CD14-positive monocyte (primary cell): ENCODE data around the gene RTN4RL1. TPM values are rescaled to one million over a fixed set of nuclear protein-coding genes. Genes with fewer than 3 reads are reported as not detected.

Experiments used
- DNase-seq, 3 donors: peaks; one replicate each; pipeline ENCODE4 v3.0.0-alpha.2; 2011 to 2022
- H2AFZ ChIP-seq: 2 replicates; pipeline ENCODE4 v1.6.0; 2012; ENCODE audit warnings: mild to moderate bottlenecking, low read depth, low read length, inconsistent platforms; ENCODE audit not compliant: insufficient read depth, poor library complexity, severe bottlenecking
- H3K27ac ChIP-seq, 2 donors: 1 replicate in 1 of 2; 2 replicates in 1 of 2; pipeline ENCODE4 v1.5.1; 2012 to 2013; ENCODE audit warnings: low read length in 2 of 2, control low read depth in 1 of 2, inconsistent platforms in 1 of 2, low read depth in 1 of 2, mild to moderate bottlenecking in 1 of 2
- H3K27me3 ChIP-seq, 2 donors: one replicate each; pipeline versions ENCODE4 v1.6.0 to v1.6.1; 2011 to 2013; ENCODE audit warnings: low read length in 2 of 2; ENCODE audit not compliant: control insufficient read depth in 2 of 2, insufficient read depth in 2 of 2
- H3K36me3 ChIP-seq, 2 donors: replicated peaks in 1 of 2; 1 replicate in 1 of 2; 2 replicates in 1 of 2; pipeline versions ENCODE4 v1.5.1 to v1.6.1; 2012 to 2013; ENCODE audit warnings: low read length in 2 of 2, control low read depth in 1 of 2, inconsistent platforms in 1 of 2, mild to moderate bottlenecking in 1 of 2; ENCODE audit not compliant: insufficient read depth in 2 of 2, control insufficient read depth in 1 of 2
- H3K4me1 ChIP-seq, 2 donors: 1 replicate in 1 of 2; 2 replicates in 1 of 2; pipeline versions ENCODE4 v1.5.1 to v1.6.1; 2012 to 2013; ENCODE audit warnings: low read length in 2 of 2, control low read depth in 1 of 2, inconsistent platforms in 1 of 2, mild to moderate bottlenecking in 1 of 2, moderate library complexity in 1 of 2; ENCODE audit not compliant: insufficient read depth in 2 of 2, control insufficient read depth in 1 of 2
- H3K4me2 ChIP-seq: replicated peaks from 2 replicates; pipeline ENCODE3; 2012; ENCODE audit warnings: low read length, moderate library complexity, mild to moderate bottlenecking; ENCODE audit not compliant: poor library complexity, severe bottlenecking; ENCODE audit errors: extremely low read depth
- H3K4me3 ChIP-seq, 3 experiments: fragments of 200-600 bp in 1 of 3; sonication (generic) in 1 of 3; replicated peaks in 1 of 3; 1 replicate in 2 of 3; 2 replicates in 1 of 3; pipeline ENCODE4 v1.5.1; 2011 to 2013; ENCODE audit warnings: low read length in 3 of 3, mild to moderate bottlenecking in 3 of 3, control low read depth in 2 of 3, low read depth in 2 of 3, inconsistent platforms in 1 of 3, moderate library complexity in 1 of 3
- H3K79me2 ChIP-seq: 2 replicates; pipeline ENCODE4 v1.6.0; 2012; ENCODE audit warnings: mild to moderate bottlenecking, control low read depth, inconsistent platforms, low read length, moderate library complexity; ENCODE audit not compliant: insufficient read depth
- H3K9ac ChIP-seq: 2 replicates; pipeline ENCODE4 v1.6.0; 2017; ENCODE audit warnings: low read length, mild to moderate bottlenecking; ENCODE audit not compliant: insufficient read depth, poor library complexity, severe bottlenecking
- H3K9me3 ChIP-seq, 2 donors: replicated peaks in 1 of 2; 1 replicate in 1 of 2; 2 replicates in 1 of 2; pipeline versions ENCODE4 v1.5.1 to v1.6.1; 2012 to 2013; ENCODE audit warnings: low read length in 2 of 2, control low read depth in 1 of 2; ENCODE audit not compliant: control insufficient read depth in 1 of 2, insufficient read depth in 1 of 2
- H4K20me1 ChIP-seq: 2 replicates; pipeline ENCODE4 v1.6.0; 2012; ENCODE audit warnings: mild to moderate bottlenecking, low read length, control low read depth, moderate library complexity; ENCODE audit not compliant: insufficient read depth
- H3K27ac Mint-ChIP-seq, 7 donors: one replicate each; pipeline ENCODE4 v1.8.0; 2020; ENCODE audit warnings: mild to moderate bottlenecking in 7 of 7, mixed read lengths in 7 of 7, moderate library complexity in 6 of 7, inconsistent platforms in 2 of 7
- H3K27me3 Mint-ChIP-seq, 3 donors: one replicate each; pipeline ENCODE4 v1.8.0; 2021 to 2022; ENCODE audit warnings: low read depth in 3 of 3, mild to moderate bottlenecking in 3 of 3, mixed read lengths in 3 of 3, moderate library complexity in 3 of 3, inconsistent platforms in 1 of 3
- H3K36me3 Mint-ChIP-seq, 2 donors: one replicate each; pipeline ENCODE4 v1.8.0; 2020; ENCODE audit warnings: mixed read lengths in 2 of 2, inconsistent platforms in 1 of 2, mild to moderate bottlenecking in 1 of 2
- H3K4me1 Mint-ChIP-seq: one replicate; pipeline ENCODE4 v1.8.0; 2020; ENCODE audit warnings: mild to moderate bottlenecking, mixed read lengths
- H3K4me3 Mint-ChIP-seq, 2 donors: one replicate each; pipeline ENCODE4 v1.8.0; 2020; ENCODE audit warnings: mild to moderate bottlenecking in 2 of 2, mixed read lengths in 2 of 2, moderate library complexity in 1 of 2
- H3K9me3 Mint-ChIP-seq, 7 donors: one replicate each; pipeline ENCODE4 v1.8.0; 2020 to 2022; ENCODE audit warnings: mixed read lengths in 7 of 7, mild to moderate bottlenecking in 6 of 7, moderate library complexity in 6 of 7, inconsistent platforms in 2 of 7
- WGBS: methylation state at CpG from one replicate; pipeline ENCODE4 v1.1.5; 2013; ENCODE audit warnings: missing lambda C conversion rate; ENCODE audit not compliant: insufficient coverage; 5-methylcytosine and 5-hydroxymethylcytosine counted together
- intact Hi-C, 2 donors: fragments of 100-400 bp; cut with micrococcal nuclease; formaldehyde crosslinking; loops; one replicate each; pipeline versions ENCODE4 v1.15.0 to v1.15.1; 2023
- polyA plus RNA-seq, 3 donors: library from polyadenylated mRNA; depleted of rRNA in 1 of 3; unstranded in 2 of 3; stranded (reverse) in 1 of 3; fragments of 300-500 nt in 2 of 3; fragments of >200 nt in 1 of 3; fragmentation: Illumina TruSeq in 2 of 3; gene quantifications; 1 replicate in 2 of 3; 2 replicates in 1 of 3; pipeline ENCODE4 v1.2.3, GENCODE V29; 2012 to 2021
- TF ChIP-seq, protein P1 (sequence below): fragments of 200-600 bp; IDR thresholded peaks from one replicate; pipeline ENCODE4 v1.8.0; 2022; ENCODE audit warnings: antibody characterized with exemption, mild to moderate bottlenecking

Gene RTN4RL1
- polyA plus RNA-seq, 3 donors = 0.07 to 0.29 (median 0.11) TPM

DNA sequence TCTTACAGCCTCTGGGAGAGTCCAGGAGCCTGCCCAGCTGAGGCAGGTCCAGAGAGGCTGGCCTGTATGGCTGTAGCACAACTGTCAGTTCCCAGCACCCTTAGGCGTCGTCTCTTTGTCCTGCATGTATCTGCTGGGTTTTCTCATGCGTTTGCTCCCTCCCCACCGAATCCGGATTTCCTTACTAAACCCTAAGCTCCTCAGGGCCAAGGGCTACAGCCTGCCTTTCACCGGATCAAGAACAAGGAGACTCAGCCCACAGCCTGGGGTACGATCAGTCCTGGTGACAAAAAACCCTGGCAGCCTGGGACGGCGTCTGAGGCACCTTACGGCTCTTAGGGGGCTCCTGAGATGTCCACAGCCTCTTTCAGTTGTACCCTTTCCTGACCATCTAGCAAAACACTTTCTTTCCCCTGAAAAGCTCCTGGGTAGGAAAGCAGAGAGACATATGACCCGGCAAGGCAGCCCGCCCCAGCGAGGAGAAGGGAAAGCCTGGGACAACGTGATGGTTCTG is 42.0 kb upstream of the RTN4RL1 start:
- H3K4me3 Mint-ChIP-seq = no peak overlapping the region
- TF ChIP-seq, protein P1, sequence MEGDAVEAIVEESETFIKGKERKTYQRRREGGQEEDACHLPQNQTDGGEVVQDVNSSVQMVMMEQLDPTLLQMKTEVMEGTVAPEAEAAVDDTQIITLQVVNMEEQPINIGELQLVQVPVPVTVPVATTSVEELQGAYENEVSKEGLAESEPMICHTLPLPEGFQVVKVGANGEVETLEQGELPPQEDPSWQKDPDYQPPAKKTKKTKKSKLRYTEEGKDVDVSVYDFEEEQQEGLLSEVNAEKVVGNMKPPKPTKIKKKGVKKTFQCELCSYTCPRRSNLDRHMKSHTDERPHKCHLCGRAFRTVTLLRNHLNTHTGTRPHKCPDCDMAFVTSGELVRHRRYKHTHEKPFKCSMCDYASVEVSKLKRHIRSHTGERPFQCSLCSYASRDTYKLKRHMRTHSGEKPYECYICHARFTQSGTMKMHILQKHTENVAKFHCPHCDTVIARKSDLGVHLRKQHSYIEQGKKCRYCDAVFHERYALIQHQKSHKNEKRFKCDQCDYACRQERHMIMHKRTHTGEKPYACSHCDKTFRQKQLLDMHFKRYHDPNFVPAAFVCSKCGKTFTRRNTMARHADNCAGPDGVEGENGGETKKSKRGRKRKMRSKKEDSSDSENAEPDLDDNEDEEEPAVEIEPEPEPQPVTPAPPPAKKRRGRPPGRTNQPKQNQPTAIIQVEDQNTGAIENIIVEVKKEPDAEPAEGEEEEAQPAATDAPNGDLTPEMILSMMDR = no peak
- Histone ChIP-seq H3K4me3 (no peak overlapping the region), H2AFZ (no peak overlapping the region), H3K9me3 (no peaks in the 10 kb centered on the region), H3K27me3 (no peaks in the 10 kb centered on the region), H3K79me2 (no peaks in the 10 kb centered on the region), H3K36me3 (peaks cover 13 to 61% of the 10 kb centered on the region in 2 donors), H4K20me1 (no peaks in the 10 kb centered on the region), H3K27ac (no peak overlapping the region), H3K4me2 (no peak overlapping the region), H3K4me1 (peaks cover 15 to 20% of the 10 kb centered on the region in 2 donors), H3K9ac (no peak overlapping the region)
- H3K27me3 Mint-ChIP-seq = peaks cover 0 to 8% (median 2%) of the 10 kb centered on the region in 3 donors
- no peak for DNase-seq
- H3K36me3 Mint-ChIP-seq = peaks cover 84 to 87% of the 10 kb centered on the region in 2 donors
- WGBS = 89% methylated on average over 14 of the region's 14 CpGs
- H3K27ac Mint-ChIP-seq = no peak overlapping the region
- intact Hi-C loops = no loop called here
- H3K9me3 Mint-ChIP-seq = peaks cover 0 to 4% (median 0%) of the 10 kb centered on the region in 7 donors
- H3K4me1 Mint-ChIP-seq = peaks cover 34% of the 10 kb centered on the region

DNA sequence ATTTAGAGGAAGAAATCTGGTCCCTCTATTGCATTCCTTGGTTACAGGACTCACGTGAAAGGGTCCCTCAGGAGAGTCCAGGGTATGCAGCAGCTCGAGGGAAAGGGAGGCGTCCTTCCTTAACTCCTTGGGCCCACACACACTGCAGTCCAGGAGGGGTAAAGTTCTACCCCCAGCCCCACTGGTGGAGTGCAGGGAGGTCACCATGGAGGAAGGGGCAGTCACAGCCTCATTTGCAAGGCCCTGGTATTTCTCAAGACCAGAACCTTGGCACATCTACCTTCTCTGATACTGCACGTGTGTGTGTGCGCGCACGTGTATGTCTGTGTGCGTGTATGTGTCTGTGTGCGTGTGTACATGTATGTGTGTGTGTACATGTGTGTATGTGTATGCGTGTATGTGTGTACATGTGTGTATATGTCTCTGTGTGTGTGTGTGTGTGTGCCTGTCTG is 40.8 kb upstream of the RTN4RL1 start:
- peaks cover 83 to 87% of the 10 kb centered on the region in 2 donors for H3K36me3 Mint-ChIP-seq
- H3K4me3 Mint-ChIP-seq = no peak overlapping the region
- DNase-seq = no peak
- no peak overlapping the region for H3K27ac ChIP-seq
- WGBS = 95% methylated on average over 4 of the region's 10 CpGs
- no peaks in the 10 kb centered on the region for H3K9me3 ChIP-seq
- peaks cover 23% of the 10 kb centered on the region for H3K4me1 Mint-ChIP-seq
- intact Hi-C loops = no loop called here
- H2AFZ ChIP-seq = no peak overlapping the region
- H3K36me3 ChIP-seq = peaks cover 17 to 72% of the 10 kb centered on the region in 2 donors
- H3K27ac Mint-ChIP-seq = peak overlapping the region in 1 of 7 donors; percentile 69
- no peak overlapping the region for H3K9ac ChIP-seq
- H3K4me1 ChIP-seq = peaks cover 5 to 9% of the 10 kb centered on the region in 2 donors
- peaks cover 2 to 7% (median 5%) of the 10 kb centered on the region in 3 donors for H3K27me3 Mint-ChIP-seq
- H3K4me2 ChIP-seq = no peak overlapping the region
- no peaks in the 10 kb centered on the region for H3K9me3 Mint-ChIP-seq
- H3K27me3 ChIP-seq = no peaks in the 10 kb centered on the region
- H4K20me1 ChIP-seq = no peaks in the 10 kb centered on the region
- no peak overlapping the region for H3K4me3 ChIP-seq
- no peaks in the 10 kb centered on the region for H3K79me2 ChIP-seq
- TF ChIP-seq, protein P1 = no peak
